Esophagus muscularis mucosa (tissue), 4 donors: ENCODE measurements around the gene ROBO1. TPM values are rescaled to one million over a fixed set of nuclear protein-coding genes. Genes with fewer than 3 reads are reported as not detected.

Source experiments
- DNase-seq: peaks from one replicate; pipeline ENCODE4 v3.0.0-alpha.2; 2017; ENCODE audit errors: extremely low spot score
- H3K27ac ChIP-seq, 4 donors: fragments of 200-600 bp; sonication (generic); replicated peaks in 1 of 4; 1 replicate in 3 of 4; 2 replicates in 1 of 4; pipeline ENCODE4 v1.5.1; 2016 to 2019; ENCODE audit warnings: mild to moderate bottlenecking in 1 of 4
- H3K27me3 ChIP-seq, 4 donors: fragments of 200-600 bp; sonication (generic); one replicate each; pipeline versions ENCODE4 v1.5.1 to v1.6.0; 2016 to 2019
- H3K36me3 ChIP-seq, 4 donors: fragments of 200-600 bp; sonication (generic); one replicate each; pipeline ENCODE4 v1.5.1; 2016 to 2019
- H3K4me1 ChIP-seq, 4 donors: fragments of 200-600 bp; sonication (generic); one replicate each; pipeline ENCODE4 v1.5.1; 2016 to 2019
- H3K4me3 ChIP-seq, 4 donors: fragments of 200-600 bp; sonication (generic); 1 replicate in 2 of 4; 2 replicates in 2 of 4; pipeline ENCODE4 v1.5.1; 2016 to 2019; ENCODE audit warnings: mild to moderate bottlenecking in 4 of 4, moderate library complexity in 1 of 4
- H3K9me3 ChIP-seq, 4 donors: fragments of 200-600 bp; sonication (generic); 1 replicate in 3 of 4; 2 replicates in 1 of 4; pipeline ENCODE4 v1.5.1; 2016 to 2019
- EP300 ChIP-seq: sonication (generic); formaldehyde crosslinking; IDR thresholded peaks from one replicate; pipeline ENCODE4 v1.6.1; 2017; ENCODE audit warnings: antibody characterized with exemption
- POLR2A ChIP-seq: fragments of 450-650 bp; IDR thresholded peaks from one replicate; pipeline ENCODE4 v1.6.1; 2017; ENCODE audit warnings: antibody characterized with exemption, moderate library complexity, mild to moderate bottlenecking, low read depth
- POLR2AphosphoS5 ChIP-seq, 2 donors: sonication (generic); formaldehyde crosslinking; IDR thresholded peaks; one replicate each; pipeline ENCODE4 v1.6.1; 2017; ENCODE audit warnings: antibody characterized with exemption in 2 of 2
- WGBS: methylation state at CpG from one replicate; pipeline ENCODE4 v1.1.5; 2018; 5-methylcytosine and 5-hydroxymethylcytosine counted together
- intact Hi-C: fragments of 100-400 bp; cut with DNase I; formaldehyde crosslinking; loops from one replicate; pipeline ENCODE4 v1.15.1; 2023
- total RNA-seq, 4 donors: library from RNA; depleted of rRNA; stranded (reverse); fragments of >200 nt; gene quantifications; one replicate each; pipeline versions ENCODE4 v1.1.0 to v1.2.1, GENCODE V29; 2016
- TF ChIP-seq, protein P1 (sequence below), 3 experiments: fragments of 200-600 bp in 2 of 3; fragments of 450-650 bp in 1 of 3; sonication (generic) in 2 of 3; IDR thresholded peaks; one replicate each; pipeline ENCODE4 v1.5.1; 2017 to 2019; ENCODE audit warnings: antibody characterized with exemption in 3 of 3, mild to moderate bottlenecking in 2 of 3, moderate library complexity in 1 of 3

The ROBO1 gene
- total RNA-seq, 4 donors from 2014 or later: 9.6 to 14.2 (median 12.6) TPM

DNA sequence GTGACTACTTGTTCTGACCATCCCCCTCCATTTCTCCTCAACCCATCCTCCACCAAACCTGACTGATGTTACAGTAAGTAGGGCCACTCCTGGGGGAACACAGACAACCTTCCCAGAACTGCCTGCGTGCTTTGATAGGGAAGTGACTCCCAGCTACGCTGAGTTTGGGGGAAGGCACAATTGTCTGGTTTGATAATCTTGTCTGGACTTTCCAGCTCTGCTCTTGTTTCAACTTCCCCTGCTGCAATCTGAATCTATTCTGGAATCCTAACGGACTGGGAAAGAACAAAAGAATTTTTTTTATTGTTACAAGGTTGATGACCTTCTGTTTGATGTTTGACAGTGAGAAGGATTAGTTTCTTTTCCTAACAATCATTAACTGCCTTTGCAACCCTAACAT lies 895.6 kb downstream of the ROBO1 start:
- 52% methylated on average over 3 of the region's 3 CpGs for WGBS
- intact Hi-C loops: no loop called here
- no peak for TF ChIP-seq EP300
- no peak for TF ChIP-seq POLR2A

DNA sequence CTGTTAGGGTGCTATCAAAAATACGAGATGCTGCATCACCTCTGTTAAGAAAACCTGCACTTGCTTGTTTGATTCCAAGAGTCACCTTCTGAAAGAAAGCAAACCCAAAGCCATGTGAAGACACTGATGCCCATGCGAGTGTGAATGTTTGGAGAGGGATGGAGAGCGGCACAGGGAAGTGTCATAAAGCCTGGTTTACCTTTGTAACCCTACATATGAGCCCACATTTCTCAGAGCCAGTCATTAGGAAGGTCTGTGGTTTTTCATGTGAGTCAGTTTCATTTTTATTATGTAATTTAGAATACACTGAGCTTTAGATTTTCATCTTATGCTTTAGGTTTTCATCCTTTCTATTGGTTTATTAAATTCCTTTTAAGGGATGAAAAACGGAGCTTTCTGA lies 896.8 kb downstream of the ROBO1 start:
- WGBS: 92% methylated on average over 4 of the region's 4 CpGs

More for the DNA sequence above, 895.6 kb downstream of the ROBO1 start:
- H3K4me1 ChIP-seq: peaks cover 0 to 7% (median 0%) of the 10 kb centered on the region in 4 donors
- no peaks in the 10 kb centered on the region for H3K36me3 ChIP-seq
- H3K9me3 ChIP-seq: no peaks in the 10 kb centered on the region
- no peak overlapping the region for H3K27ac ChIP-seq
- H3K27me3 ChIP-seq: no peaks in the 10 kb centered on the region
- no peak overlapping the region for H3K4me3 ChIP-seq
- DNase-seq: no peak

DNA sequence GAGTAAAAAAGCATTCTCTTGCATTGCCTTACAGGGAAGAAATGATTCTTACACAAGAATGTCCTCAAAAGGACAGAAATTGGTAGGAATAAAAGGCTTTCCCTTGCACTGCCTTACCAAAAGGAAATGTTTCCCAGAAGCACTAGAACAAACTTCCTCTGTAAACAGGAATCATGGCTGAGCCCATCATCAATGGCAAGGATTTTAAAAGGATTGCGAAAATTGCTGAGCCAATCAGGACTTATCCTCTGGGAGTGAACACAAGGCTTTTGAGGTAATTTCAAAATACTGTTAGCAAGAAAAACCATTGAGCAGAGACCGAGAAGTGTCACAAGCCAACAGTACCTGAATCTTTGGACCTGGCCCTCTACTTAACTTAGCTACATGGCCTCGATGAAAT lies 897.3 kb downstream of the ROBO1 start:
- H3K4me3 ChIP-seq: no peak overlapping the region
- DNase-seq: no peak
- peaks cover 0 to 4% (median 0%) of the 10 kb centered on the region in 4 donors for H3K4me1 ChIP-seq
- 92% methylated on average over 3 of the region's 3 CpGs for WGBS
- TF ChIP-seq EP300 (no peak), POLR2A (no peak), POLR2AphosphoS5 (IDR thresholded peaks at IDR 0.05) (no peak)
- TF ChIP-seq, protein P1, sequence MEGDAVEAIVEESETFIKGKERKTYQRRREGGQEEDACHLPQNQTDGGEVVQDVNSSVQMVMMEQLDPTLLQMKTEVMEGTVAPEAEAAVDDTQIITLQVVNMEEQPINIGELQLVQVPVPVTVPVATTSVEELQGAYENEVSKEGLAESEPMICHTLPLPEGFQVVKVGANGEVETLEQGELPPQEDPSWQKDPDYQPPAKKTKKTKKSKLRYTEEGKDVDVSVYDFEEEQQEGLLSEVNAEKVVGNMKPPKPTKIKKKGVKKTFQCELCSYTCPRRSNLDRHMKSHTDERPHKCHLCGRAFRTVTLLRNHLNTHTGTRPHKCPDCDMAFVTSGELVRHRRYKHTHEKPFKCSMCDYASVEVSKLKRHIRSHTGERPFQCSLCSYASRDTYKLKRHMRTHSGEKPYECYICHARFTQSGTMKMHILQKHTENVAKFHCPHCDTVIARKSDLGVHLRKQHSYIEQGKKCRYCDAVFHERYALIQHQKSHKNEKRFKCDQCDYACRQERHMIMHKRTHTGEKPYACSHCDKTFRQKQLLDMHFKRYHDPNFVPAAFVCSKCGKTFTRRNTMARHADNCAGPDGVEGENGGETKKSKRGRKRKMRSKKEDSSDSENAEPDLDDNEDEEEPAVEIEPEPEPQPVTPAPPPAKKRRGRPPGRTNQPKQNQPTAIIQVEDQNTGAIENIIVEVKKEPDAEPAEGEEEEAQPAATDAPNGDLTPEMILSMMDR (IDR thresholded peaks at IDR 0.05): no peak
- H3K36me3 ChIP-seq: no peaks in the 10 kb centered on the region
- H3K27ac ChIP-seq: no peak overlapping the region
- no peaks in the 10 kb centered on the region for H3K27me3 ChIP-seq
- intact Hi-C loops: no loop called here
- H3K9me3 ChIP-seq: no peaks in the 10 kb centered on the region

More for the DNA sequence above, 896.8 kb downstream of the ROBO1 start:
- intact Hi-C loops: no loop called here
- DNase-seq: no peak
- Histone ChIP-seq H3K4me3 (no peak overlapping the region), H3K36me3 (no peaks in the 10 kb centered on the region), H3K9me3 (no peaks in the 10 kb centered on the region), H3K4me1 (peaks cover 0 to 7% (median 0%) of the 10 kb centered on the region in 4 donors), H3K27me3 (no peaks in the 10 kb centered on the region), H3K27ac (no peak overlapping the region)
- TF ChIP-seq POLR2AphosphoS5 (IDR thresholded peaks at IDR 0.05): no peak
- TF ChIP-seq EP300: no peak
- TF ChIP-seq POLR2A: no peak
- TF ChIP-seq, protein P1 (IDR thresholded peaks at IDR 0.05): no peak

DNA sequence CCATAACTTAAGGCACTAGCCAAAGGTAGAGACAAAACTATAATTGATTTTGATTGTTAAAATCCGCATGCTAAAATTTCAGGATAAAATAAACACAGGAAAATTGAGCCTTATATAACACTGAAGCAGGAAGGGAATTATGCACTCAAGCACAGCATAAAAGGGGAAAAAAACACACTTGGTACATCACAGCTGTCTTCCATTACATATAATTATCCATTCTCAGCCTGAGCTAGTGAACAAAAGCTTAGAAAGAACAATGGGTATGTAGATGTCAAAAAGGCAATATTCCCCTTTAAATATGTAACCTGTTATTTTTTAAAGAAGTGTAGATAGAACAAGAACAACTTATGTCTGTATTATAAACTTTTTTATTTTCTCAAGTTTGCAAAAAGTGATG lies 899.2 kb downstream of the ROBO1 start:
- no peaks in the 10 kb centered on the region for H3K27me3 ChIP-seq
- no peaks in the 10 kb centered on the region for H3K36me3 ChIP-seq
- no peaks in the 10 kb centered on the region for H3K4me1 ChIP-seq
- intact Hi-C loops: no loop called here
- WGBS: 66% methylated on average over 1 of the region's 1 CpG
- TF ChIP-seq, protein P1 (IDR thresholded peaks at IDR 0.05): no peak
- TF ChIP-seq EP300: no peak
- TF ChIP-seq POLR2A: no peak
- no peak for TF ChIP-seq POLR2AphosphoS5 (IDR thresholded peaks at IDR 0.05)
- H3K4me3 ChIP-seq: no peak overlapping the region
- no peak overlapping the region for H3K27ac ChIP-seq
- no peaks in the 10 kb centered on the region for H3K9me3 ChIP-seq
- no peak for DNase-seq

DNA sequence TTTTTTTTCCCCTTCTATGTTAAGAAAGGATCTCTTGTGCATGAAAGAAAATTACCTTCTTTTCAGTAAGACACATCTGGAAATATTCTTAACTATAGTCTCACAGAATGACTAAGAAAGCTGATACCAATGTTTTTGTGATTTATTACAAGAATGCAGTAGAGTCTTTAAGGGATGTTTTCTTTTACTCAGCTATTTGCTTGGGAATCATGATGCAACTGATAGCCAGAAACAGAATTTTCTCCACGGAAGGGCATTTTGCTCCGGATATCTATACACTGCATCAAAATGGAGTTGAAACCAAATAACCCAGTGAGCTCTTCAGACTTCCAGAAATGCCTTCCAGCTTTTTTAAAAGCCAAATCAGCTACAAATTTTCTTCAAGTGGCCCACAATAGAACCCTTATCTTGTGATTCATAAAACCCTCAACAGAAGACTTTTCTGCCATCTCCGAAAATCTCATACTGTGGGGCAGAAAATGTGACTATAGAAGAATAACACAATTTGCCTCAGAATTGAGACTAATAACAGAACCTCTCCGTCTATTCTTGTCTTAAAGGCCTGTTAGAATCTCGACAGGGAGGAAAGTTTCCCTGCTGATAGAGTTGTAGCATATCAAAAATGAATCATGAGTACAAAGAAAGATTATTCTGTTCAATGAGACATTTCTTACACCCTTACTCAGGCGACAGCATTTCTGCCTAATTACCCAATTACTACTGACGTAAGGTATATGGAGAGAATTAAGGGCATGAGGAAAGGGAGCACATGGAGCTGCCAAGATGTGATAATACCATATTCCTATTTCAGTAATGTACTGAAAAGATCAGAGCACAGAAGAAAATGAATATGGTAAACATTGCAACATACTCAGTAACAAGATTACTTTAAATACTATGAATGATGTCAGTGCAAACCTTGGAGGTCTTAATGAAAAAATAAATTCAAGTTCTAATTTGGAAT lies 900.1 kb downstream of the ROBO1 start:
- H3K36me3 ChIP-seq: no peaks in the 10 kb centered on the region
- WGBS: 57% methylated on average over 7 of the region's 7 CpGs
- no peak for TF ChIP-seq POLR2AphosphoS5 (IDR thresholded peaks at IDR 0.05)
- TF ChIP-seq EP300: no peak
- TF ChIP-seq, protein P1 (IDR thresholded peaks at IDR 0.05): no peak
- no peak for TF ChIP-seq POLR2A

More for the DNA sequence above, 900.1 kb downstream of the ROBO1 start:
- H3K9me3 ChIP-seq: no peaks in the 10 kb centered on the region
- no peak overlapping the region for H3K27ac ChIP-seq
- no peak overlapping the region for H3K4me3 ChIP-seq
- no peaks in the 10 kb centered on the region for H3K27me3 ChIP-seq
- no peak for DNase-seq
- H3K4me1 ChIP-seq: no peaks in the 10 kb centered on the region
- intact Hi-C loops: no loop called here
